IPS-20b (cell line): Measurements from ENCODE around the gene STK39.

ENCODE experiments used
- H3K27ac ChIP-seq: one replicate; pipeline ENCODE4 v1.5.1; 2013; ENCODE audit warnings: low read length
- H3K27me3 ChIP-seq: 2 replicates; pipeline ENCODE4 v1.6.1; 2013; ENCODE audit warnings: mild to moderate bottlenecking, low read length, inconsistent platforms; ENCODE audit not compliant: insufficient read depth
- H3K36me3 ChIP-seq: 2 replicates; pipeline ENCODE4 v1.6.1; 2013; ENCODE audit warnings: low read depth, mild to moderate bottlenecking, inconsistent platforms, low read length, moderate library complexity; ENCODE audit not compliant: insufficient read depth
- H3K4me1 ChIP-seq: 2 replicates; pipeline ENCODE4 v1.6.1; 2013; ENCODE audit warnings: mild to moderate bottlenecking, control low read depth, inconsistent platforms, low read length, moderate library complexity; ENCODE audit not compliant: insufficient read depth
- H3K4me3 ChIP-seq: 2 replicates; pipeline ENCODE4 v1.5.1; 2013; ENCODE audit warnings: mild to moderate bottlenecking, low read length, inconsistent platforms
- H3K9ac ChIP-seq: 2 replicates; pipeline ENCODE4 v1.6.1; 2013; ENCODE audit warnings: low read depth, mild to moderate bottlenecking, inconsistent platforms, low read length, moderate library complexity
- H3K9me3 ChIP-seq: 2 replicates; pipeline ENCODE4 v1.6.1; 2013; ENCODE audit warnings: mild to moderate bottlenecking, low read depth, low read length, inconsistent platforms; ENCODE audit not compliant: insufficient read depth

The STK39 gene

GRCh38 chr2:168217920-168218319 lies 29.5 kb downstream of the STK39 start:
- Histone ChIP-seq H3K4me3 (no peak overlapping the region), H3K27ac (no peak overlapping the region), H3K36me3 (no peaks in the 10 kb centered on the region), H3K27me3 (no peaks in the 10 kb centered on the region), H3K9me3 (no peaks in the 10 kb centered on the region), H3K9ac (no peak overlapping the region), H3K4me1 (no peaks in the 10 kb centered on the region)

- no peak overlapping the region for H3K27ac ChIP-seq
- H3K9me3 ChIP-seq: no peaks in the 10 kb centered on the region
- no peaks in the 10 kb centered on the region for H3K27me3 ChIP-seq
- no peaks in the 10 kb centered on the region for H3K36me3 ChIP-seq
- H3K4me3 ChIP-seq: no peak overlapping the region
- no peak overlapping the region for H3K9ac ChIP-seq
- H3K4me1 ChIP-seq: peaks cover 5% of the 10 kb centered on the region; the same call in 1 of the 2 replicates
These were observed 30.9 kb downstream of the STK39 start for GRCh38 chr2:168216351-168217005.

- no peaks in the 10 kb centered on the region for H3K9me3 ChIP-seq
- H3K27ac ChIP-seq: no peak overlapping the region
- H3K36me3 ChIP-seq: no peaks in the 10 kb centered on the region
These were observed 31.6 kb downstream of the STK39 start for GRCh38 chr2:168215813-168216212.

GRCh38 chr2:168212866-168213265 lies 34.5 kb downstream of the STK39 start:
- Histone ChIP-seq H3K27ac (no peak overlapping the region), H3K4me3 (no peak overlapping the region)

More at GRCh38 chr2:168215813-168216212, 31.6 kb downstream of the STK39 start:
- Histone ChIP-seq H3K9ac (no peak overlapping the region), H3K4me3 (no peak overlapping the region), H3K4me1 (peaks cover 5% of the 10 kb centered on the region; the same call in 1 of the 2 replicates), H3K27me3 (no peaks in the 10 kb centered on the region)

GRCh38 chr2:168212167-168212566 lies 35.2 kb downstream of the STK39 start:
- Histone ChIP-seq H3K4me3 (no peak overlapping the region), H3K9ac (no peak overlapping the region), H3K4me1 (peaks cover 5% of the 10 kb centered on the region; the same call in 1 of the 2 replicates), H3K27ac (no peak overlapping the region), H3K36me3 (no peaks in the 10 kb centered on the region), H3K27me3 (no peaks in the 10 kb centered on the region), H3K9me3 (no peaks in the 10 kb centered on the region)

More at GRCh38 chr2:168212866-168213265, 34.5 kb downstream of the STK39 start:
- Histone ChIP-seq H3K9ac (no peak overlapping the region), H3K4me1 (peaks cover 5% of the 10 kb centered on the region; the same call in 1 of the 2 replicates), H3K9me3 (no peaks in the 10 kb centered on the region), H3K36me3 (no peaks in the 10 kb centered on the region), H3K27me3 (no peaks in the 10 kb centered on the region)

GRCh38 chr2:168211664-168212163 lies 35.7 kb downstream of the STK39 start:
- Histone ChIP-seq H3K36me3 (no peaks in the 10 kb centered on the region), H3K9me3 (no peaks in the 10 kb centered on the region), H3K4me3 (no peak overlapping the region), H3K27me3 (no peaks in the 10 kb centered on the region), H3K27ac (no peak overlapping the region), H3K9ac (no peak overlapping the region), H3K4me1 (peaks cover 5% of the 10 kb centered on the region; the same call in 1 of the 2 replicates)

GRCh38 chr2:168210895-168211570 lies 36.4 kb downstream of the STK39 start:
- no peaks in the 10 kb centered on the region for H3K27me3 ChIP-seq
- peaks cover 5% of the 10 kb centered on the region; the same call in 1 of the 2 replicates for H3K4me1 ChIP-seq
- H3K9ac ChIP-seq: no peak overlapping the region
- H3K4me3 ChIP-seq: no peak overlapping the region
- H3K27ac ChIP-seq: no peak overlapping the region
- H3K36me3 ChIP-seq: no peaks in the 10 kb centered on the region
- H3K9me3 ChIP-seq: no peaks in the 10 kb centered on the region

DNA sequence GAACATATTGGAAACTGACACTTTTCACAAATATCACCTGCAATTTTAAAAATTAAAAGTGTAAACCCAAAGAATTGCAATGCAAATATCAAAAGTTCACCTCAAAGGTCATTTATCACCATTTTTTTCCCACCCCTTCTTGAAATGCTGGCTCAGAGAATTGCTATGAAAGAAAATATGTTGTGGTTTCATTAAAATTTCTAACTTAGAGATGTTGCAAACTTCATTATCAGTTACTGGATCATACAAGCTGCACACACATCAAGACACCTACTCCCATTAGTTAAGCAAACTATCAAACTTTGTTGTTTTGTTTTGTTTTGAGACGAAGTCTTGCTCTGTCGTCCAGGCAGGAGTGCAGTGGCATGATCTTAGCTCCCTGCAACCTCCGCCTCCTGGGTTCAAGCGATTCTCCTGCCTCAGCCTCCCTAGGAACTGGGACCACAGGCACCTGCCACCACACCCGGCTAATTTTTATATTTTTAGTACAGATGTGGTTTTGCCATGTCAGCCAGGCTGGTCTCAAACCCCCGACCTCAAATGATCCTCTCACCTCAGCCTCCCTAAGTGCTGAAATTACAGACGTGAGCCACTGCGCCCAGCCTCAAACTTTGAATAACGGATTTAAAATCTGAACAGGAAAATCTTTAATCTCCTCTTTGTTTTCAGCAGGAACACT lies 37.0 kb downstream of the STK39 start:
- H3K9me3 ChIP-seq: no peaks in the 10 kb centered on the region
- no peaks in the 10 kb centered on the region for H3K36me3 ChIP-seq
- H3K27ac ChIP-seq: no peak overlapping the region
- H3K9ac ChIP-seq: no peak overlapping the region
- H3K4me3 ChIP-seq: no peak overlapping the region
- H3K27me3 ChIP-seq: no peaks in the 10 kb centered on the region
- peaks cover 5% of the 10 kb centered on the region; the same call in 1 of the 2 replicates for H3K4me1 ChIP-seq

GRCh38 chr2:168208652-168209051 lies 38.7 kb downstream of the STK39 start:
- H3K4me1 ChIP-seq: peaks cover 19% of the 10 kb centered on the region
- no peak overlapping the region for H3K4me3 ChIP-seq
- no peak overlapping the region for H3K9ac ChIP-seq
- H3K27ac ChIP-seq: no peak overlapping the region
- no peaks in the 10 kb centered on the region for H3K36me3 ChIP-seq
- no peaks in the 10 kb centered on the region for H3K9me3 ChIP-seq
- H3K27me3 ChIP-seq: no peaks in the 10 kb centered on the region

DNA sequence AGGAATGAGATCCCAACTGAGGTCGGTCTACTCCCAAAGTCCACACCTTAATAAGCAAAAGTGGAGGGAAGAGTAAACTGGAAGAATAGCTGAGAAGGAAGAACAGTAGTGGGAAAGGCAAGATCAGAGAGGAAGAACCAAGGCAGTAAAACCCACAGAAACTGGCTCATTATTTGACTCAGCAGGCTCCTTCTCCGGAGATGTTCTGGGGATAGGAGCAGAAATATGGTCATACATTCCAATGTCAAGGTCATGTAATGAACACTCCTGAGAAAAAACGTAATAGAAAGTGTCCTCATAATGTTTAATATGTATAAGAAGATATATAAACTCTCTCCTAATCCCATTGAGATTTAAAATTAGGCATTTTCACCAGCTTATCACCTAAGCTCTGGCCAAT lies 39.5 kb downstream of the STK39 start:
- Histone ChIP-seq H3K27ac (no peak overlapping the region), H3K4me1 (peaks cover 19% of the 10 kb centered on the region), H3K4me3 (no peak overlapping the region), H3K9ac (no peak overlapping the region), H3K27me3 (no peaks in the 10 kb centered on the region), H3K36me3 (no peaks in the 10 kb centered on the region), H3K9me3 (no peaks in the 10 kb centered on the region)

GRCh38 chr2:168203762-168204693 lies 43.4 kb downstream of the STK39 start:
- no peaks in the 10 kb centered on the region for H3K27me3 ChIP-seq
- H3K36me3 ChIP-seq: no peaks in the 10 kb centered on the region
- no peak overlapping the region for H3K27ac ChIP-seq
- H3K9me3 ChIP-seq: no peaks in the 10 kb centered on the region
- peak overlapping the region; percentile 28; the same call in 1 of the 2 replicates for H3K4me3 ChIP-seq
- peaks cover 24% of the 10 kb centered on the region for H3K4me1 ChIP-seq
- peak overlapping the region; percentile 24; the same call in 1 of the 2 replicates for H3K9ac ChIP-seq
